RWPE2 (cell line): ENCODE results near the gene ITPKB.
"Not testable (repeated sequence)": the region's sequence is repeated elsewhere in the genome, so short reads cannot be mapped to it uniquely, and the experiment has no call there.

ENCODE experiments used
- ATAC-seq: fragments of 200-7000 bp; cut with Tn5 transposase; 3 replicates; pipeline ENCODE4 v1.9.1; 2021; ENCODE audit warnings: low read depth
- DNase-seq: peaks from one replicate; pipeline ENCODE4 v3.0.0-alpha.2; 2020; ENCODE audit warnings: low spot score
- H3K27ac ChIP-seq: fragments of 450-650 bp; 2 replicates; pipeline ENCODE4 v1.5.1; 2017; ENCODE audit warnings: mild to moderate bottlenecking; ENCODE audit not compliant: poor library complexity, severe bottlenecking
- H3K27me3 ChIP-seq: fragments of 250-450 bp; sonication (Bioruptor Pico); 2 replicates; pipeline ENCODE4 v1.5.1; 2021; ENCODE audit warnings: mild to moderate bottlenecking, moderate library complexity; ENCODE audit not compliant: insufficient read depth, poor library complexity, severe bottlenecking
- H3K36me3 ChIP-seq: fragments of 250-450 bp; sonication (Bioruptor Pico); 2 replicates; pipeline ENCODE4 v1.5.1; 2020; ENCODE audit warnings: low read depth, mild to moderate bottlenecking, moderate library complexity
- H3K4me1 ChIP-seq: fragments of 250-450 bp; sonication (Bioruptor Pico); 2 replicates; pipeline ENCODE4 v1.5.1; 2021; ENCODE audit warnings: mild to moderate bottlenecking, moderate library complexity; ENCODE audit not compliant: insufficient read depth, poor library complexity, severe bottlenecking
- H3K4me3 ChIP-seq: fragments of 250-450 bp; sonication (Bioruptor Pico); 2 replicates; pipeline ENCODE4 v1.5.1; 2021; ENCODE audit warnings: mild to moderate bottlenecking, moderate library complexity; ENCODE audit not compliant: severe bottlenecking
- H3K9me3 ChIP-seq: fragments of 250-450 bp; sonication (Bioruptor Pico); 2 replicates; pipeline ENCODE4 v1.5.1; 2021; ENCODE audit warnings: mild to moderate bottlenecking, moderate library complexity; ENCODE audit not compliant: severe bottlenecking
- TF ChIP-seq, protein P1 (sequence below): fragments of 450-650 bp; IDR thresholded peaks from one replicate; pipeline ENCODE4 v1.5.1; 2017; ENCODE audit warnings: mild to moderate bottlenecking, moderate library complexity; ENCODE audit not compliant: poor library complexity, severe bottlenecking

Gene ITPKB

DNA sequence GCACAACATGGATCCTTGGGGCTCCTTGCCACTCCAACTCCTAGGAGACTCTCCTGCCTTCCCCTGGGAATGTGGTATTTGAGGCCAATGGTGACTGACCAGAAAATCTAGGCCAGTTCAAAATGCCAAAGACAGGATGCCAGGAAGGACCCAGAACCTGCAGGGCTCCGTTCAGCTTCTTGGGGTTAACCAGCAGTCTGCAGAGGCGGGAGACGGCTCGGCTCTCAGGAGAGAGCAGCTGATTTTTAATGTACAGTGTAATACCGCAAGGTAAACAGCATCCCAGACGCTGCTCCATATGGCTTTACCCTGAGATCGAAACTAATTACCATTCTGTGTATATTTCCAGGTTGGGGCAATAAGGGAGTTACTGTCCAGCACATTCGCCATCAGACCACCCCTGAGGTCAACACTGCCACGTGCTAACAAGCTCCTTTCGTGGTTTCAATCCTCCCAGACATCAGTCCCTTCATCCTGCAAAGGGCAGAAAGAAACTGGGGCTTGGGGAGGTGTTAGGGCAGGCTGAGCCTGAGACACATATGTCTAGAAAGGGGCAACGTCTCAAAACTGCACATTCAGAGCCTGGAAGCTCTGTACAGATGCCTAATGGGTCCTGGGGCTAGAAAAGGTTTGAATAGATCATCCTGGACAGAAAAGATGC lies 16.7 kb downstream of the ITPKB start:
- H3K4me1 ChIP-seq = no peaks in the 10 kb centered on the region
- H3K9me3 ChIP-seq = no peaks in the 10 kb centered on the region
- no peak overlapping the region for H3K27ac ChIP-seq
- no peak for DNase-seq
- H3K4me3 ChIP-seq = no peak overlapping the region
- no peak for ATAC-seq
- TF ChIP-seq, protein P1, sequence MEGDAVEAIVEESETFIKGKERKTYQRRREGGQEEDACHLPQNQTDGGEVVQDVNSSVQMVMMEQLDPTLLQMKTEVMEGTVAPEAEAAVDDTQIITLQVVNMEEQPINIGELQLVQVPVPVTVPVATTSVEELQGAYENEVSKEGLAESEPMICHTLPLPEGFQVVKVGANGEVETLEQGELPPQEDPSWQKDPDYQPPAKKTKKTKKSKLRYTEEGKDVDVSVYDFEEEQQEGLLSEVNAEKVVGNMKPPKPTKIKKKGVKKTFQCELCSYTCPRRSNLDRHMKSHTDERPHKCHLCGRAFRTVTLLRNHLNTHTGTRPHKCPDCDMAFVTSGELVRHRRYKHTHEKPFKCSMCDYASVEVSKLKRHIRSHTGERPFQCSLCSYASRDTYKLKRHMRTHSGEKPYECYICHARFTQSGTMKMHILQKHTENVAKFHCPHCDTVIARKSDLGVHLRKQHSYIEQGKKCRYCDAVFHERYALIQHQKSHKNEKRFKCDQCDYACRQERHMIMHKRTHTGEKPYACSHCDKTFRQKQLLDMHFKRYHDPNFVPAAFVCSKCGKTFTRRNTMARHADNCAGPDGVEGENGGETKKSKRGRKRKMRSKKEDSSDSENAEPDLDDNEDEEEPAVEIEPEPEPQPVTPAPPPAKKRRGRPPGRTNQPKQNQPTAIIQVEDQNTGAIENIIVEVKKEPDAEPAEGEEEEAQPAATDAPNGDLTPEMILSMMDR = no peak
- H3K27me3 ChIP-seq = no peaks in the 10 kb centered on the region
- no peaks in the 10 kb centered on the region for H3K36me3 ChIP-seq

GRCh38 chr1:226720574-226720973 lies 18.5 kb downstream of the ITPKB start:
- not testable (repeated sequence) for H3K27me3 ChIP-seq, ATAC-seq, DNase-seq, H3K4me3 ChIP-seq, H3K36me3 ChIP-seq, H3K9me3 ChIP-seq, H3K27ac ChIP-seq, H3K4me1 ChIP-seq

DNA sequence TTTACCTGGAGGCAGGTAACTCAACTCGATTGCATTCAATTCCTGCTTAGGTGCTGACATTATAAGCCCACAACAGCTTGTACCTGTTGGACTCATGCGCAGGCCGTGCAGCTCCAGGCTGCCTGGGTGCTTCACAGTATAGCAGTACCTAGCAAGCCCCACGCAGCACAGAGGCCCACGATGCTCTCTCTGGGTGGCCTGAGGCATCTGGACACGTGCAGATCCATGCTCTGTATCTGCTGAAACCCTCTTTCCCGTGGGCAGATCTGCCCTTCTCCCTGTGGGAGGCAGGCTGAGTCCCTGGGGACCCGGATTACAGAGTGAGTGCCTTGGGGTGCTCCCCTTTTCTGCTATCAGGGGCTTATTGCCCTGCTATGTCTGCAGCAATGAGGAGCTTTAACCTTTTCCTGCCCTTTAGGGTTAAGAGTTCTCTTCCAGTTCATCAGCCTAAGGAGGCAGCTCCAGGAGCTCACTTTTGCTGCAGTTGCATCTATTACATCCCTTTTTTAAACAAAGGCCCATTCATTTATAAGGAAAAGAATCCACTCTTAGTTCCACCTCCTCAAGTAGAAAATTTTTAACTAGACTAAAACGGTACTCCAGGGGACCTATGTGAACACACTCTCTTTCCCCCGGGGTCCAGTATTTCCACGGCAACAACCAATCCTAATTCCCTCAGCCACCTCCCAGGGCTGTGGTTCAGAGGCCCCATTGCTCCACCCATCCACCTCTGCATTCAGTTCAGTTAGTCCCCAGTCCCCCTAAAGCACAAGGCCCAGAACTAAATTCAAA lies 19.3 kb downstream of the ITPKB start:
- DNase-seq = no peak
- no peaks in the 10 kb centered on the region for H3K9me3 ChIP-seq
- no peaks in the 10 kb centered on the region for H3K27me3 ChIP-seq
- no peak for ATAC-seq
- H3K36me3 ChIP-seq = no peaks in the 10 kb centered on the region
- TF ChIP-seq, protein P1 = no peak
- H3K27ac ChIP-seq = no peak overlapping the region
- H3K4me3 ChIP-seq = no peak overlapping the region
- no peaks in the 10 kb centered on the region for H3K4me1 ChIP-seq

DNA sequence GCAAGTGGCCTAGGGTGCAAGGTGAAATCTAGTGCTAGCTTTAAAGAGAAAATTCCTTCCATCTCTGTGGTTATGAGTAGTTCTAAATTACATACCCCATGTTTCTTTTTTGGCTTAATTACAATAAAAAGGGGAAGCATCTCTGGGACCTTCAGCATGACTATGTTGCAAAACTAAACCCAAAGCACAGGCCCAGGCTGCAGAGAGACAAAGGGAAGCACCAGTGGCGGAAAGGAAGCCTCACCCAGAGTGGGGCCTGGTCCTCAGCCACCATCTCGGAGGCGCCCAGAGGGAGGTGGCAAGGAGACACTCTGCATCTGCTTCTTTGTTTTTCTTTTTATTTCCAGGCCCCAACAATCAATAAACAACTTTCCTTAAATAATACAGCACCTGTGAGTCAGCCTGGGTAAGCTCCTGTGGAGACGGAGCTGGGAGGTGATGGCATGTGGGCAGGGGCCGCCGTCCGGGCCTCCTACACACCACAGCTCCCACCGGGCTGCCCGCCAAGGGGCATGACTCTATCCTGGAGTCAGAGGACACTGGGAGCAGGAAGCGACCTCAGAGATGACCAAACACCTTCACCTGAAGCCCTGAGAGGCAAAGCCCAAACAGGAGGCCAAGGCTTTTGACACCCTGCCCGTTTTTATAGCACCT lies 21.7 kb downstream of the ITPKB start:
- Histone ChIP-seq H3K27ac (no peak overlapping the region), H3K4me3 (no peak overlapping the region), H3K27me3 (no peaks in the 10 kb centered on the region), H3K36me3 (no peaks in the 10 kb centered on the region), H3K4me1 (no peaks in the 10 kb centered on the region), H3K9me3 (no peaks in the 10 kb centered on the region)
- DNase-seq = no peak
- ATAC-seq = no peak
- TF ChIP-seq, protein P1 = no peak

DNA sequence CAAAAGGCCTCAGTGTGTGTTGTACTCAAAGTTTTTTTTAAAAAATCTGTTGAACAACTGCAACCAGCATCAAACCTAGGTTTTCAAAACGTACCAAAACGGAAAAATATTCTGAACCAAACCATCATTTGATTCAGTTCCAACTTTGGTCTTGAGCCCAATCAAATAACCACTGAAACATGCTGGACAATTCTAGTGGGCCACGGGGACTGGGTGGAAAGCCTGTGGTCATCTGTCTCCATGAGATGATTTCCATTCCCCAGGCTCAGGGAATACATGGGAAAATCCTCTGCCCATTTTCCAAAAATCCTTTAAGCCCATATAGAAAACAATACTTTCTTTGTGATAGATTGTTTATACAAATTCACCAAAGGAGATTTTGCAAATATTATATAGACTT lies 22.5 kb downstream of the ITPKB start:
- Histone ChIP-seq H3K4me3 (no peak overlapping the region), H3K4me1 (no peaks in the 10 kb centered on the region), H3K36me3 (no peaks in the 10 kb centered on the region), H3K9me3 (no peaks in the 10 kb centered on the region), H3K27ac (no peak overlapping the region), H3K27me3 (no peaks in the 10 kb centered on the region)
- DNase-seq (no peak), ATAC-seq (no peak)
- TF ChIP-seq, protein P1 = no peak
